MV-4-11 (cell line): ENCODE measurements around the gene BEAN1.
"Not testable (repeated sequence)": the region's sequence is repeated elsewhere in the genome, so short reads cannot be mapped to it uniquely, and the experiment has no call there.

Experiments used
- DNase-seq: peaks from one replicate; lab custom pipeline; 2025; lab: John Stamatoyannopoulos, UW

BEAN1 gene

GRCh38 chr16:66508914-66509496 is 81.9 kb downstream of the BEAN1 start:
- DNase-seq = no peak

- DNase-seq = no peak
Measured at GRCh38 chr16:66509576-66509975, 82.5 kb downstream of the BEAN1 start.

GRCh38 chr16:66510298-66510697 is 83.2 kb downstream of the BEAN1 start:
- DNase-seq = no peak

GRCh38 chr16:66510711-66511601 is 83.9 kb downstream of the BEAN1 start:
- DNase-seq = no peak

- no peak for DNase-seq
Measured at GRCh38 chr16:66511602-66512271, 84.6 kb downstream of the BEAN1 start.

GRCh38 chr16:66512272-66513110 is 85.4 kb downstream of the BEAN1 start:
- no peak for DNase-seq

GRCh38 chr16:66513111-66513723 is 86.1 kb downstream of the BEAN1 start:
- no peak for DNase-seq

- DNase-seq = not testable (repeated sequence)
Measured at GRCh38 chr16:66514391-66514790, 87.3 kb downstream of the BEAN1 start.

- DNase-seq = not testable (repeated sequence)
Measured at GRCh38 chr16:66514980-66515595, 88.0 kb downstream of the BEAN1 start.

GRCh38 chr16:66515596-66516508 is 88.8 kb downstream of the BEAN1 start:
- peak; percentile 85 for DNase-seq

- no peak for DNase-seq
Measured at GRCh38 chr16:66516509-66516807, 89.4 kb downstream of the BEAN1 start.

- peak; percentile 100 for DNase-seq
Measured at GRCh38 chr16:66516808-66517585, 89.9 kb downstream of the BEAN1 start.

- peak; percentile 42 for DNase-seq
Measured at GRCh38 chr16:66517586-66518263, 90.6 kb downstream of the BEAN1 start.

- no peak for DNase-seq
Measured at GRCh38 chr16:66519482-66520373, 92.6 kb downstream of the BEAN1 start.

- DNase-seq = peak; percentile 88
Measured at GRCh38 chr16:66520406-66521170, 93.5 kb downstream of the BEAN1 start.

- DNase-seq = no peak
Measured at GRCh38 chr16:66521252-66521713, 94.2 kb downstream of the BEAN1 start.
